ENCODE data around the gene PPP1R8.

Gene PPP1R8

GRCh38 chr1:27891196-27891889 is 60.8 kb downstream of the PPP1R8 start:
- TF ChIP-seq CTCF (IDR thresholded peaks at IDR 0.05; ENCODE audit: low read depth, low read length) (peak; percentile 10; the same call in 1 of the 2 replicates), EZH2phosphoT487 (IDR thresholded peaks at IDR 0.05; ENCODE audit: low read depth) (no peak)
- Histone ChIP-seq H3K4me2 (ENCODE audit: low read length) (peak overlapping the region; percentile 30), H3K9ac (ENCODE audit: low read length) (no peak overlapping the region), H3K9me3 (ENCODE audit: insufficient read depth, low read length) (no peaks in the 10 kb centered on the region), H3K27ac (ENCODE audit: low read length) (peak overlapping the region; percentile 83), H2AFZ (ENCODE audit: low read depth, low read length) (no peak overlapping the region), H4K20me1 (ENCODE audit: insufficient read depth, low read length) (0 out of 2 replicates have a peak, but pooled peaks cover 3% of the 10 kb centered on the region), H3K27me3 (ENCODE audit: low read depth, low read length) (no peaks in the 10 kb centered on the region), H3K4me1 (ENCODE audit: low read length) (peaks cover 37% of the 10 kb centered on the region), H3K79me2 (ENCODE audit: low read length) (no peaks in the 10 kb centered on the region), H3K36me3 (replicated peaks; ENCODE audit: low read depth, low read length) (peaks cover 29% of the 10 kb centered on the region), H3K4me3 (ENCODE audit: low read length) (no peak overlapping the region)

- Histone ChIP-seq H3K9ac (ENCODE audit: low read length) (no peak overlapping the region), H3K27me3 (ENCODE audit: low read depth, low read length) (no peaks in the 10 kb centered on the region), H3K79me2 (ENCODE audit: low read length) (no peaks in the 10 kb centered on the region), H3K9me3 (ENCODE audit: insufficient read depth, low read length) (no peaks in the 10 kb centered on the region), H3K4me3 (ENCODE audit: low read length) (no peak overlapping the region), H3K36me3 (replicated peaks; ENCODE audit: low read depth, low read length) (peaks cover 29% of the 10 kb centered on the region), H3K4me1 (ENCODE audit: low read length) (peaks cover 27% of the 10 kb centered on the region), H3K27ac (ENCODE audit: low read length) (no peak overlapping the region), H3K4me2 (ENCODE audit: low read length) (no peak overlapping the region), H2AFZ (ENCODE audit: low read depth, low read length) (no peak overlapping the region), H4K20me1 (ENCODE audit: insufficient read depth, low read length) (0 out of 2 replicates have a peak, but pooled peaks cover 3% of the 10 kb centered on the region)
- TF ChIP-seq CTCF (IDR thresholded peaks at IDR 0.05; ENCODE audit: low read depth, low read length) (no peak), EZH2phosphoT487 (IDR thresholded peaks at IDR 0.05; ENCODE audit: low read depth) (no peak)
These were observed 63.9 kb downstream of the PPP1R8 start for GRCh38 chr1:27894521-27894920.

All from OCI-LY3 (cell line).